HG02623 (cell line): ENCODE results near the gene NUP210L.
A peak's percentile ranks its signal among the peaks of the same experiment; 100 is the strongest.

Source experiments
- ATAC-seq: cut with Tn5 transposase; IDR thresholded peaks from one replicate; pipeline ENCODE4 v1.9.1; 2021; ENCODE audit warnings: moderate library complexity; ENCODE audit not compliant: unreplicated experiment

Gene NUP210L

DNA sequence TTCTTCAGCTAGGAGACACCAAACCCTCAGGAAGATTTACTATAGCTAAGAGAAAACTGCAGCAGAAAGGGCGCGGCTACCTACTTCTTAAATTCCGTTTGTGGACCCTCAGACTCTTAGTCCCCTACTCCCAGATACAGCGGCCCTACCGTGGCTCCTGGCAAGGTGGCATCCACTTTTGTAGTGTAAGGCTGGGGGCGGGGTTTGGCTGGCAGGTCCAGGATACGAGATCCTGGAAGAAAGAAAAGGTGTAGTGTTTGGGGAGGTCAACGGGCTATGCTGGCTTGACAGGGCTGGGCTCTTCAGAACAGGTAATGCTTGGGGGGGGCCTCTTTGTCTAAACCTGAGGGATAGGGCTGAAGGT lies 186.9 kb downstream of the NUP210L start:
- no peak for ATAC-seq

DNA sequence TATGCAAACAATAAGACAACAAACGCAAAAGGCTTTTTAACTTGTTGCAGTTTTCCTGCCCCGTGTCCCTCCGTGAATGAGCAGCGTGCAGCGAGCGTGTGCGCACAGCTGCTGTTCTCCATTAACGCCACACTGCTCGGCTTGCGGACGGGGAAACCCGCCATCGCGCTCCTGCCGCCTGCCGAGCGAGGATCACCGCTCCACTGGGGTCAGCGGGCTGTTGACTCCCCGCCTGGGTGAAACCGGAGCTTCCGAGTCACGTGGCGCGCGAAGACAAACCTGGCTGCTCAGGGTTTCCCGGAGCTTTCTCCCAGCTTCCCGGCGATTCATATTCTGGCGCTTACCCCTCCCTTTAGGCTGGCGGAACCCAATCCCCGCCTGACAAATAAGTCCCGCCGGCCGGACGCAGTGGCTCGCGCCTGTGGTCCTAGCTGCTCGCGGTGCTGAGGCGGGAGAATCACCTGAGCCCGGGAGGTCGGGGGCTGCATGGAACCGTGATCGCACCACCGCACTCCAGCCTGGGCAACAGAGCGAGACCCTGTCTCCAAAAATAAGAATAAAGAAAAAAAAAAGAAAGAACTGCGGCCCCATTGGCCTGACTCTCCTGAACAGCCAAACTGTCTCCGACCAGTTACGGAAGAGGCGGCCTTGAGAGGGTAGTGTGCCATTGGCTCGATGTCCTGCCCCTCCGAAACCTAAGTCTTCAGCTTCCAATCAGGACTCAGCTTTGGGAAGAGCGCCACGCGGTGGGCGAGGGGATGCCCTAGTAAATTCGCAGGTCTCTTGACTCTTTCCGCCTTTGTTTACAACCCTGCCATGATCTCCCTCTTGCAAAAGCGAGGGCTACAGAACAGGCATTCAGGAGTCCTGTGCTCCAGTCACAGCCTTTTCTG lies 187.5 kb downstream of the NUP210L start, which contains the start of gene CREB3L4:
Gene CREB3L4, plus strand, starts transcription at position 796 of the 893 bp plus-strand sequence. CDS start 624 bp downstream, outside the sequence.
- peak; percentile 59 for ATAC-seq

DNA sequence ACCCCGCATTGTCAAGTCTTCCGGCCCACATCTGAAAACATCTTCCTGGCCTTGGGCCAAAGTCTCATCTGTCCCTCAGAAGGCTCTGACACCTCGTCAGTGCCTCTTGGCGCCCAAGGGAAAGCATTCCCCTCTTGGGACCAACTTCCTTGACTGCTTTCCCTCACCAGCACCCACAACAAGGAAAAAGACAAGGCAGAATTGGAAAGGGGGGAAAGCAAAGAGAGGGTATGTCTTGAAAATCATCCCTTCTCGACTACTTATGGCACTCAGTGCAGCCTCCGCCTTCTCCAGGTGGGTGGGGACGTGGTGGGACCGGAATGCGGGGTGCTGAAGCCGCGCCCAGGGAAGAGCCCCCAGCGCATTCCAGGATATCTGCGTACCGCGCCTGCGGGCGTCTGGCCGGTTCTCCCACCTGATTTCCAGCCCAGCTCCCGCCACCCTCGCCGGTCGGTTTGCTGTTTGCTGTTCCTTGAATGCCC lies 191.0 kb downstream of the NUP210L start:
- no peak for ATAC-seq

DNA sequence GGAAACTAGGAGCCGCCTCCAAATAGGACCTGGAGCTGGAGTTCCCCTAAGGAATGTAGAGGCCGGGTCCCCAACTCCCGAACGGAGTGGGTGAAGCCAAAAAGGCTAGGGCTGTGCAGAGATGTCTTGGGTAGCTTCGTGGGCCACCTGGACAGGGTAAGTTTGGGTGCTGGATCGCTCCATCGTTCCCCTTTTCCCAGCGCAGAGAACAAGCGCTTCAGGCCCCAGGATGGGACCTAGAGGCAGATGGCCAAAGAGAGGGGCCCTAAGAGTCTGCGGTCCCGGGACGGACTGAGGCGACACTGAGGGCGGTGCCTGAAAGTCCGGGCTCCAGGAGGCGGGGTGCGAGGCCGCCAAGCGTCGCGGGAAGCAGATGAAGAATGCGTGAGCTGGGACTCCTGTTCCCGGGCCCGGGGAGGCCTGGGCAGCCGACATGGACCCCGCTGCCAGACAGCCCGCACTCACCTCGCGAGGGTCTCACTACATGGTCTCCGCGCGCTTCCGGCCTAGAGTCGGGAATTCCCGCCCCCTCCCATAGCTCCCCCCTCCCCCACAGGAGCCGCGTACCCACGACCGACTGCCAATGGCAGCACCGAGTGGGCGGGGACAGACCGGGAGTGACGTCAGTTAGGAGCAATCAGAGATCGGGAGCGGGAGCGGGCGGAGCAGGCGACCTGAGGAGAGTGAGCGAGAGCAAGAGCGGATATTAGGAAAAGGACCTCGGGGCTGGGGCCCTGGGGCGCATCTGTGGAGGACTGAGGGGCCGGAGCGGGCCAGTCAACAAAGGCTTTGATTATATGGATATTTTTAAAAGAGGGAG lies 191.6 kb downstream of the NUP210L start, which contains the start of gene SLC39A1:
Gene SLC39A1, minus strand, starts transcription at position 508 of the 820 bp plus-strand sequence. CDS start 822 bp downstream, outside the sequence.
- ATAC-seq, result peak; percentile 43

DNA sequence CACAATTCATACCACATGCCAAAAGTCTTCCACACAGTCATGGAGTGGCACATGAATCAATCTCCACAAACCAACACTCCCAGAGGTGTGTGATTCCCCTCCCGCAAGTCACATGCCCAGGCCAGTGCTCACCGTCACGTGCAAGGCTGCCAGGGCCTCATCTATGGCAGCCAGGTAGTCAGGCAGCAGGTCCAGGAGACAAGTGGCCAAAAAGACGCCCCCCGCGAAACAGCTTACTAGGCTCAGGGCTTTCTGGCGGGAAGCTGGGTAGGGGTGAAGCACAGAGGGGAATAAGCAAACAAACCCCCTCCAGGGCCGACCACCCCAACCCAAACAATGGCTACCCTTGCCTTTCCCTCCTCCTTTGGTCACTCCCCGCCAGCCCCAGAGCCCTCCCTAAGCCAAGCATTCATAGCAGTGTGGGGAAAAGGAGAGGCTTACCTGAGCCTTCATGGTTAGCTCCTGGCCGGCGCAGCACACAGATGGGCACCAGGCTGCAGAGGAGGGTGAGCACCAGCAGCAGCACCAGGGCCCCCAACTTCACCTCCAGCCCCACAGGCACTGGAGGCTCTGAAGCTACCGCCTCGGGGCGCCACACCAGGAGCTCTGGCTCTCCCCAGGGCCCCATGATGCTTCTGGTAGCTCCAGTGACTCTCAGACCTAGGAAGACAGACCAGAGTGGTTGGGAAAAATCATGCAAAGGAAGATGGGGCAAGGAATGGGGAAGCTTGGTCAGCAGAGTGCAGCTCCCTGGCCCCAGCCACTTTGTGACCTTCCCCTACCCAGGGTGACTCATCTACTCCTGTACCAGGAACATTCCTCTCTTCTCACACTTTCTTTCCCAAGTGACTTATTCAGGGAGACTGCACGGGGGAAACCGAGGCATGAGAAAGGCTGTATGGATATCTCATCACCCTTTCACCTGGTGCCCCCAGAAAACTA lies 192.5 kb downstream of the NUP210L start:
- ATAC-seq, result no peak

DNA sequence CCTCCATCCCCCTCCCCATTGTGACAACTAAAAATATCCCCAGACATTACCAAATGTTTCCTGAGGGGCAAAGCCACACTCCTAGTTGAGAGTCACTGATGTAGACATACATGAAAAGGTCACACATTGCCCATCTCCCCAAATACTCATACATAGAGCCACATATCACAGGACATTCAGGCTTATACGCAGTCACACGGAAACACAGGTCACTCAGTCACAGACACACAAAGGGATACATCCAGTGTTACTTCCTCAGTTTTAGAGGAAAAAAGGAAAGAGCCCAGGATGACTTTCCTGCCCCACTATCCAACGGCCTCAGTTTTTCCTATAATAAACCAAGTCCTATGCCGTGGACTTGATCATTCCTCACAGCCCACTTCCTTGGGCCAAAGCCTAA lies 193.5 kb downstream of the NUP210L start:
- ATAC-seq, result no peak

DNA sequence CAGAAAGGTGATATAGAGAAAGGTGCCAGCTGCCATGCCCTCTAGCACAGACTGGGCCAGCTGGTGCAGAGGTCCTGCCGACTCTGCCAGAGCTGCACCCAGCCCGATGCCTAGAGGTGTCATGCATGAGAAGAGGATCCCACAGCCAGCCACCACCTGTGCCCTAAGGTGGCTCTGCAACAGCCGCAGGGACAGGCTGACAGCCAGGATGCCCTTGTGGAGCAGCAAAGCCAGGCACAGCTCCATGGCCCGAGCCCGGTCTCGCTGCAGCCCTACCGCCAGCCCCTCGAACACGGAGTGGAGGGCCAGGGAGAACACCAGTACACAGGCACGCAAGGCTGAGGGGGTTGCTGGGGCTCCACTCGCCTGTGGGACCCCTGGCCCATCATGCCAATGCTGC lies 194.7 kb downstream of the NUP210L start:
- ATAC-seq, result no peak

DNA sequence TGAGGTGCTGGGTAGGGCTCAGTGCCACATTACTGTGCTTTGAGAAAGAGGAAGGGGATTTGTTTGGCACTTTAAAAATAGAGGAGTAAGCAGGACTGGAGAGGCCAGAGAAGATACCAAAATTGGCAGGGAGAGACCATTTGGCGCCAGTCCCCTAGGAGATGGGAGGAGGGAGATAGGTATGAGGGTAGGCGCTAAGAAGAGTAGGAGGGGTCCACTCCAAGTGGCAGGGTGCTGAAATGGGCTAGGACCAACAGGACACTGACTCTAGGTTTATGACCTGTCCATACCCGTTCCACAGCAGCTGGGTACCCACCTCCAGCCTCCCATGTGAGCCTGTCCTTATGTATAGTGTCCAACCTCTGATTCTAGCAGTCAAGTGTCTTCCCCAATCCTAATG lies 195.4 kb downstream of the NUP210L start:
- no peak for ATAC-seq

DNA sequence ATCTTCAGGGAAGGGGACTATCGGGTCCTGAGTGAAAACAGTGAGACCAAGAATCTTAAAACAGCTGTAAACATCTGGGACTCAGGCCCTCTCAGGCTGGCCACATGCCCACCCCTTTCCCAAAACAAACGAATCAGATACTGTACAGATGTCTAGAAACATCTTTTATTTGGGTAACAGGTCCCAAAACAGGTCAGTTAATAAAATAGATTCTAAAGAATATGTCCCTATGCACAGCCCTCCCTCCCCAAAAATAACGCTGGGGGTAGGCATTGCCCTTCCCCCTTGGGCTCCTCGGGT lies 196.0 kb downstream of the NUP210L start:
- ATAC-seq, result no peak

DNA sequence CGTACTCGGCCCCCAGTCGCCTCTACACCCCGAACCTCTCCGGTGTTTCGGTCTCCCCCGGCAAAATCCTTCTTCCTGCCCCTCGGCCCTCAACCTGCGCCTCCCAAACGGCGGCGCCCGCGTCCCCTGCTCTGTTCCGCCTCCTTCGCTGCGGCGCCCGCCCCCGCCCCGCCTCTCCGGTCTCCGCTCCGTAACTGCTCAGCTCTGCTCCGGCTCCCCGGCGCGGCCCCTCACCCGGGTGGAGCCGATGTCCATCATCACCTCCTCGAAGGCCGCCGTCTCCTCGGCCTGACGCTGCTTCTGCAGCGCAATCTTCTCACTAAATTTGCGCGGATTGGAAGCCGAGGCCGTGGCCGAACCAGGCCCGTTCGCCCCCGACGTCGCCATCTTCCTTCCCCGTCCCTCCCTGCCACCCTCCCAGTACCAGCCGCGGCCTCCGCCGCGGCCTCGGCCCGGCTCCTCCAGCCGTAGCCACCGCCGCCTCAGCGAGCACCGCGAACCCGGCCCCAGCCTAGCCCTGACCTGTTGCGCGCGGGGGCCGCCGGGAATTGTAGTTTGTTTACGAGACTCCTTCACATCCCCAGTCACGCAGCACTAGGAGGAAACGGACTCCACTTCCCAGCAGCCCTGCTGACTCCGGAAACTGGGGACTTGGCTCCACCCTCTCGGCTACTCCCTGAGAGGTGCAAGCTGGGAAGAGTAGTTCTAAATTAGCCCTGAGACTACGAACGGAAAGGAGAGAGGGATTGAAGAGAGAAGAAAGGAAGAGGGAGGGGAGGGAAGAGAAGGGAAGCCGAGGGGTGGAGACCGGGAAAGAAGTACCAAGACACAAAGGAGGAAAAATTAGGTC lies 196.5 kb downstream of the NUP210L start, which contains the start of gene CRTC2:
Gene CRTC2, minus strand, starts transcription at position 502 of the 850 bp plus-strand sequence. Its CDS starts 115 bp downstream, at position 387.
- ATAC-seq, result peak; percentile 79

DNA sequence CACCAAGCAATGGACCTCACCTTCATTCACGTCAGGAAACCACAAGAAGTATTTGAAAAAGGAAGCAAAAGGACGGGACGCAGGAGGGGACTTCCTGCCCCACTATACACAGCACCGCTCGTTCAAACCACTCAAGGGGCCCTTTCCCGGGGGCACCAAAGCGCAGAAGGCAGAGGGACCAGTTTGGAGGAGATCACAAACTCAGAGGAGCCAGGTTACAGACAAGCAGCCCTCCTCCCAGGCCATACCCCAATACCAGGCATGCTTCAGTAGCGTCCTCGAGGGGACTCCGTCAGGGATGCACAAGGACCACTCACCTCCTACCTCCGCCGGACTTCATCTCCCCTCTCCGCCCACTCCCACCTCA lies 197.1 kb downstream of the NUP210L start:
- ATAC-seq, result no peak

DNA sequence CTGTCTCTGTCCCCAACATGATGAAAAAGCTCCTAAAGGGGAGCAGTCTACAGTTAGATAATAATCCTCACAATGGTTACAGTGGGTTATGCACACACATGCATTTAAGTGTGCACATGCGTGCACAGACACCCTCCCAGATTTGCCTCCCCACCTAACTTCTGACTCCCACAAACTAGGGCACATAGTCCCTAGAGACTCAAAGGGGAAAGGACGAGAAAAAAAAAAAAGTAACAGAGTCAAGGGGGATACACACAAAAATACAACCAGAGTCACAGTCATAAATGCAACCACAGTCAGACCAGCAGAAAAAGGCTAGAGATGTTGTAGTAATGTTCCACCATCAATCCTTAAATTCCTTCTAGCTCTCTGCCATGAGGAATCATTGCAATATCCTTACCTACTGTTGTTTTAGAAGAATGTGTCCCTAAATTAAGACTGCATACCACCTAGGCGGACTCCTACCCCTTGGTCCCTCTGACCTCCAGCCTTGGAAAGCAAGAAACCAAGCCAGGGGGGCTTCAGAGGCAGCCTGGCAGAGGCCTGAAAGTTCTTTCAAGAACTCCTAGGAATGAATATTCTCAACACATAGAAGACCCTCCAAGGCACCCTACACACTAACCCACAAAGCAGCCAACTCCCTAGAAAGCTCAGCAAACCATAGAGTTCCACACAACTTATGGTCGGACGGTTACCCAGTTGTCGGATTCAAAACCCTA lies 197.7 kb downstream of the NUP210L start:
- ATAC-seq, result no peak

DNA sequence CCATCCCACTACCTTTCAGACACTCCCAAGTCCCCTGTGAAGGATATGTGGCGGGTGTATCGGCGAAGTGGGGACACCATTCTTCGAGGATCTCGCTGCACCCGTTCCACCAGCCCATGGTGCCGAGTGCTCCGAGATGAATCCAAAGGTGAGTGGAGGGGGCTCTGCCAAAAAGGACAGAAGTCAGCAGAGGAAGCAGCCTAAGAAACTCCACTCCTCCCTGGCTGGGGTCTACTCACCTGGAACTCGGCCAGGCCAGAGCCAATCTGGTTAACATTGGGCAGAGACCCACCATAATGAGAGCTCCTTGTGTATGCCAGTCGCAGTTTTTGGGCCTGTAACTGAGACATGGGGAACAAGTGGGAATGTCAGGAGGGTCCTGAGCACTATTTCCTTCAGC lies 200.0 kb downstream of the NUP210L start:
- no peak for ATAC-seq

DNA sequence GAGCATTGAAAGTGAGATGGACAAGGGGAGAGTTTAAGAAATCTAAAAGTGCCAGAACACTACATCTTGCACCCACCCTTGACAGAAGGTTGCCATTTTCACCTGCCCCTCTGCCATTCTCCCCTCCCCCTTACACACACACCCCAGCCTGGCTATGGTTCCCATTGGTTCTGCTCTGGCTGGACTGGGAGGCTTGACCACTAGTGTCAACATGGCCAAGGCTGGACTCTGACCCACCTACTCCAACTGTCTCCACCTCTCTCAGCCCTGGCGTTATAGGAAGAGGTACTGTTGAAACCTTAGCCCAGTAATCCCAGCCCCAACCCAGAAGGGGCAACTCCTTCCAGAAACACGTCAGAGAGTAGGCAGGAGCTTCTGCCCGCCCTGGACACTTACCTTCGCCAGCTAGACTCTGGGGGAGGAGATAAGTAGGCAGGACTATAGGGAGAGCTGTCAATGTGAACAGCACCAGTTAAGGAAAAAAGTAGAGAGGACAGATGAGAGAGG lies 201.0 kb downstream of the NUP210L start:
- no peak for ATAC-seq

DNA sequence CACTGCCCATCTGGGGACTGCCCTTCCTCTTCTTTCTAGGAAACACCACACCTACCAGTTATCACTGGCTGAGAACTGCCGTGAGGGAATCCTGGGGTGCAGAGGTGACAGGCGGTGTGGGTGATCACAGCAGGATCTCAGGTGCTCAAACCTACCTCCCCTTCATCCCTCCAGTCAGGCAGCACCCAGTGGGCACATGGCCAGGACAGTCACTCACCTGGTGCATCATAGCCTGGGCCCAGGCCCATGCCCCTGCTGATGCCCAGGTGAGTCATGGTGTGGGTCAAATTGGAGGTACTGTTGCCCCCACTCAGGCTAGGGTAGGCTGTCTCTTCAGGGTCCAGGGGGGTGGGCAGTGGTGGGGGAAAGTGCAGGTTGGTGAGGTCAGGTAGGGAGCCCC lies 203.1 kb downstream of the NUP210L start:
- ATAC-seq, result no peak

DNA sequence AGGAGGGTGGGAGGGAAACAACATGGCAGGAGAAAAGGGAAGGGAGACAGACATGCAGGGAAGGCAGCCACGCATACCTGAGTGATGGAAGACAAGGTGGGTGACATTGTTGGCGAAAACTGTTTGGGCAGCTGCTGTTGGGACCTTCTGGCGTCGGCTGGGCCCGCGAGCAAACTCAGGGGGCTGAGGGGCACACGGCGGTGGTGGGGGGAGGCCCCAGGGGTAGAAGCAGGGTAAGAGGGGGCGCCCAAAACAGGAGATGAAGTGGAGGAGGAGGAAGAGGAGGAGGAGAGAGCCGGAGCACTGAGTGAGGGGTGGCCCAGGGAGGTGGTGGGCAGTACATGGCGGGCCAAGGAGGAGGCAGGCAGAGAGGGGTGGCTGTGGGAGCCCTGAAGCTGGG lies 203.7 kb downstream of the NUP210L start:
- ATAC-seq, result no peak

DNA sequence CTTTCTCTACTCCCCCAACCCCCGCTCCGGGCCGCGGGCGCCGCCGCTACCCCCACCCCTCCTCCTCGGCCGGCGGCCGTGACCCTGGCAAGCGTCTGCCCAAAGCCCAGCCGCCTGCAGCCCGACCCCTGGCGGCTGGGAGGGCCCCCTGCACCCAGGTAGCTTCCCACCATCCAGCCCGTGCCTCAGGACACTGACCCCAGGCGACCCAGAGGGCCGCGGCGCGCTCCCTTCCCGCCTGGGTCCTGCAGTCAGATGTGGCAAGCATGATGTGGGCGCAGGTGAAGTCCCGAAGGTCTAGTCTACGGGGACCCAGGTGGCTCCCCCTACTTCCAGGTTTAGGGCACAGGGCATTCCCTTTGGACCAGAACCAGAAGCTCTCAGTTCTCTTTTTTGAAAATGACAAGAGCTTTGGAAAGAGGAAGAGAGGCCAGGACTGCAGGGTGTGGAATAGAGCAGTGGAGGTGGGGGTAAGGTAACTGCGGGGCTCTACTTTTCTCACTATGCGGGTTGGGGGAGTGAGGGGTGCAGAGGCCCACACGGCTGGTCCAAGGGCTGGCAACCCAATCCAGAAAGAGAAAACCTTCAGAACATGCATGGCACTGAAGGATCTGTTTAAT lies 208.1 kb downstream of the NUP210L start, which contains the start of gene DENND4B:
Gene DENND4B, minus strand, starts transcription at position 97 of the 620 bp plus-strand sequence. CDS start 2,344 bp downstream, outside the sequence.
- peak; percentile 58 for ATAC-seq
